Brain microvascular endothelial cell (primary cell): ENCODE results near the gene ONECUT1.

Experiments
- DNase-seq: peaks from one replicate; pipeline ENCODE4 v3.0.0-alpha.2; 2020
- H3K27ac ChIP-seq: fragments of 250-450 bp; sonication (Bioruptor Pico); 2 replicates; pipeline ENCODE4 v1.5.1; 2020; ENCODE audit warnings: mild to moderate bottlenecking, moderate library complexity
- H3K27me3 ChIP-seq: fragments of 250-450 bp; sonication (Bioruptor Pico); replicated peaks from 2 replicates; pipeline ENCODE4 v1.5.1; 2020; ENCODE audit warnings: mild to moderate bottlenecking
- H3K36me3 ChIP-seq: fragments of 250-450 bp; sonication (Bioruptor Pico); replicated peaks from 2 replicates; pipeline ENCODE4 v1.5.1; 2020; ENCODE audit warnings: mild to moderate bottlenecking
- H3K4me3 ChIP-seq: 2 replicates; pipeline ENCODE4 v1.5.1; 2011; ENCODE audit warnings: low read depth, mild to moderate bottlenecking, control low read depth, low read length, moderate library complexity
- in situ Hi-C: cut with HindIII; loops from 2 replicates; pipeline ENCODE4 v1.10.0; 2017; ENCODE audit warnings: low sequenced_read_pairs, low pct_ligation_motif_present
- TF ChIP-seq, protein P1 (sequence below): IDR thresholded peaks from 2 replicates; pipeline ENCODE4 v1.5.1; 2011; ENCODE audit warnings: low read depth, mild to moderate bottlenecking, moderate library complexity, low read length, control low read depth, inconsistent platforms; ENCODE audit errors: missing control alignments

ONECUT1 gene

DNA sequence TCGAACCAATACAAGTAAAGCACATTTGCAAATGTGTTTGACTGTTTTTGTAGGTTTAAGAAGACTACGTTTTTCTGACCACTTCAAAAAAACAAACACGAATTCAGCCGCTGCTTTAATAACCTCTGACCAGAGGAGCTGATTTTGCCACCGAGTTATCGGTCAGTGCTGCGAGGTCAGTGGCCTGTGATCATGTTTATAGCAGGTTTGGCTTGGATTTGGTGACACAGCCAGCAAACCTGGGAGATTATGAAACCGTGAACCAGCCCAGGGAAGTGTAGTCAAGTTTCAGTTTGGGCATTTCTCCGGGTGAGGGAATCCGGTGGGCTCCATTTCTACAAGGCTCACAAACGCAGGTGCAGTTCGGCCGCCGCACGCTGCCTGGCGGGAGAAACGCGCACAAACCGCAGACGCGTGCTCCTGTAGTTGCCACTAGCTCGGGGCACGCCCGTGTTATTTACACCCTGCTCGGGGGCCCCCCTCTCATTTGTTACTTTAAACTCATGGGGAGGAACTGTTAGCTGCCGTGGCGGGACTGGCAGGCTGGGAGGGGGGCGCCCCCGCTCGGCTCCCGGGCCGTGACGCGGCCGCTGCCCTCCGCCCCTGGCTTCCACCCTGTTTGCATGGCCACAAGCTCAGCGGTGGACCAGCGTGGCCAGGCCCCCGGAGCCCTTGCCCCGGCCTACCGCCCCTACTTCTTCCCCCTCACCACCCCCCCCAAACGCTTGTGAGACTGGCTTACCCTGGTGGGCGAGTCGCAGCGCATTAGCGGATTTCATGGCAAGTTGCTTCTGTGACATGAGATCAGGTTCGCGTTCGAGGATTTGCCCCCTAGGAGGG, 13.6 kb upstream of the ONECUT1 start:
- H3K36me3 ChIP-seq = no peaks in the 10 kb centered on the region
- in situ Hi-C loops = no loop called here
- no peak for DNase-seq
- no peak overlapping the region for H3K4me3 ChIP-seq
- H3K27ac ChIP-seq = no peak overlapping the region
- TF ChIP-seq, protein P1, sequence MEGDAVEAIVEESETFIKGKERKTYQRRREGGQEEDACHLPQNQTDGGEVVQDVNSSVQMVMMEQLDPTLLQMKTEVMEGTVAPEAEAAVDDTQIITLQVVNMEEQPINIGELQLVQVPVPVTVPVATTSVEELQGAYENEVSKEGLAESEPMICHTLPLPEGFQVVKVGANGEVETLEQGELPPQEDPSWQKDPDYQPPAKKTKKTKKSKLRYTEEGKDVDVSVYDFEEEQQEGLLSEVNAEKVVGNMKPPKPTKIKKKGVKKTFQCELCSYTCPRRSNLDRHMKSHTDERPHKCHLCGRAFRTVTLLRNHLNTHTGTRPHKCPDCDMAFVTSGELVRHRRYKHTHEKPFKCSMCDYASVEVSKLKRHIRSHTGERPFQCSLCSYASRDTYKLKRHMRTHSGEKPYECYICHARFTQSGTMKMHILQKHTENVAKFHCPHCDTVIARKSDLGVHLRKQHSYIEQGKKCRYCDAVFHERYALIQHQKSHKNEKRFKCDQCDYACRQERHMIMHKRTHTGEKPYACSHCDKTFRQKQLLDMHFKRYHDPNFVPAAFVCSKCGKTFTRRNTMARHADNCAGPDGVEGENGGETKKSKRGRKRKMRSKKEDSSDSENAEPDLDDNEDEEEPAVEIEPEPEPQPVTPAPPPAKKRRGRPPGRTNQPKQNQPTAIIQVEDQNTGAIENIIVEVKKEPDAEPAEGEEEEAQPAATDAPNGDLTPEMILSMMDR = no peak
- H3K27me3 ChIP-seq = peaks cover 86% of the 10 kb centered on the region

DNA sequence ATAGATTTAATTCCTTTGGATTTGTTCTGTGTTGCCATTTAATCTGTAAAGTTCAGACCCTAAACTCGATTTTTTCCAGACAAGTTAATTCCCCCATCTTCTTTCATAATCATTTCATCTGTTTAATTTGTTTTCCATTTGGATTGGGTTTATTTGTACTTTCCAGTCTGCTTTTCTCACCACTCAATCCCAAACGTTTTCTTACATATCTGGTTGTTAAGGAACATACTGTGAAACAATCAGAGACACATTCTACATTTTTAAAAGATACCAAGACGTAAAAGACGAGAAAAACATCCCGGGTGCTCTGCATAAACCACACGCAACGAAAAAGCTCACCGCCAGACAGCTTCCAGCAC, 13.0 kb upstream of the ONECUT1 start:
- Histone ChIP-seq H3K27ac (no peak overlapping the region), H3K4me3 (no peak overlapping the region), H3K27me3 (peaks cover 92% of the 10 kb centered on the region), H3K36me3 (no peaks in the 10 kb centered on the region)
- DNase-seq = no peak
- TF ChIP-seq, protein P1 = no peak
- in situ Hi-C loops = no loop called here

DNA sequence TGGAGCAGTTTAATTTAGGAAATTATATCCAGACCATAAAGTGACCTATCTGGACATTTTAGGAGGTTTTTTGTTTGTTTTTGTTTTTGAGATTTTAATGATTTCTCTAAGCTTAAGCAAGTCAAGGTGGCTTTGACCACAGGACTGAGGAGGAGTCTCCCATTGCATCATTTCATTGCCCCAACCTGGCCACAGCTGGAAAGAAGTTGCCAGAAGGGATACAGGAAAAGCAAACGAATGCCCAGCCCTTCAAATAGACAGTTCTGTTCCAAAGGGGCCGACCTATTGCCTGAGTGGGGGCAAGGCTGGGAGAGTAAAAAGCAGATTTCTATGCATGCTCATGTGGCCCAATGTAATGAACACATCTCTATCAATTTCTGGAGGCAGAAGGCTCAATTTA, 12.0 kb upstream of the ONECUT1 start:
- peaks cover 95% of the 10 kb centered on the region for H3K27me3 ChIP-seq

DNA sequence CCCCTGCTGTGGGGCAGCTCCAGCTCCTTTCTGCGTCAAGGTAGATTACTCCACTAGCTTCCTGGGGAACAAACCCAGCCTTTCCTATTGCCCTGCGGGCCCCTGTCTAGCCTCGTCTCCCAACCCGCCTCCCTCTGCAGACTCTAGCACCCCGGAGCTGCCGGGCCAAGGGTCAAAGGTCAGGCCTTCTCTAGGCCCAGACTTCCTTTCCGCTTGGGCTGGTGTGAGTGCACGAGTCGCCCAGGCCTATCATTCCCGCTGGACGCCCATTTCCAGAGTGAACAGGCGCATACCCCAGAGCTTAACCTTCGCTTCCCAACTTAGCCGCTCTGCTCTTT, 11.6 kb upstream of the ONECUT1 start:
- DNase-seq = no peak
- Histone ChIP-seq H3K27ac (no peak overlapping the region), H3K36me3 (no peaks in the 10 kb centered on the region), H3K4me3 (no peak overlapping the region), H3K27me3 (peaks cover 95% of the 10 kb centered on the region)
- in situ Hi-C loops = no loop called here
- TF ChIP-seq, protein P1 = no peak

More for the DNA sequence above, 12.0 kb upstream of the ONECUT1 start:
- no peak overlapping the region for H3K27ac ChIP-seq
- no peak overlapping the region for H3K4me3 ChIP-seq
- DNase-seq = no peak
- TF ChIP-seq, protein P1 = no peak
- in situ Hi-C loops = no loop called here
- no peaks in the 10 kb centered on the region for H3K36me3 ChIP-seq

DNA sequence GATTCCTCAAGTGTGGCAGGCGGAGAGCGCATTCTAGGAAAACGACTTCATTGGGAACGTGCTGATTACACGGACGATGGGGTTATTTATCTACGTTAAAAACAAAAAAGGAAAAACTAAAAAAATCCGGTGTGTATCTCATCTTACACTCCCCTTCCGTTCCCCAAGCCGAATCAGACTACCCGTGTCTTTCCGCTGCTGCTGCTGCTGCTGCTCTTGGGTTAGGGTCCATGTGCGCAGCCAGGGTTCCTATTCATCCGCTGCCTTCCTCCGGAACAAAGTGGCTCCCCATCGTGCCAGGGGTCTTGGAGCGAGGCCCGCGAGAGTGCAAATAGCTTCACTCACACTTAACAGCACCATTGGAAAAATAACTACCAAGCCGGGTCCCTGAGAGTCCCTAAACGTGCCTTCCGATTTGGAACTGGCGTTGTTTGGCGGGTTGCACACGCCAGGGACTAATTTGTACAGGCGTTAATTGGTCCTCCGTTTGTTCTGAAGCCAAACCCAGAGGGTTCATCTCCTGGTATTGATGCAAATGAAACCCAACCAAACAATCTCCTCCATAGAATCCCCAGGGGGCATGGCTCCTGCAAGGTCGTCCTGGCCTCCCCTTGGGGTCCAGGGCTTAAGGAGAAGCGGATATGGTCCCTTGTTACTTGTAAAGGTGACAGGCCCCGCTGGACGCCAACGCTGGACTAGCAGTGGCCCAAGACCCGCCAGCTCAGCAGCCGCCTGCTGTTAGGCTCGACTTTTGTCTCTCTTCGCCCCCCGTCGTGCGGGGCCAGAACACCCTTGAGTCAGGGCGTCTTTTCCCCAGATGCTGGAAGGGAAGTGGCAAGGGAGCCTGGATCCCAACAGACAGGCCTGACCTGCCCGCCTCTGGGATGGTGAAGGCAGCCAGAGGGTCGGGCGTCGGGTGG, 11.0 kb upstream of the ONECUT1 start:
- TF ChIP-seq, protein P1 = no peak
- H3K36me3 ChIP-seq = no peaks in the 10 kb centered on the region
- in situ Hi-C loops = no loop called here
- H3K27me3 ChIP-seq = peaks cover 95% of the 10 kb centered on the region
- H3K27ac ChIP-seq = no peak overlapping the region
- no peak overlapping the region for H3K4me3 ChIP-seq
- no peak for DNase-seq
